Germinal center (tissue), 1 donor: ENCODE data around the gene SHB.

ENCODE experiments used
- DNase-seq: peaks from one replicate; pipeline ENCODE4 v3.0.0; 2012; ENCODE audit warnings: mixed read lengths, low spot score

The SHB gene

DNA sequence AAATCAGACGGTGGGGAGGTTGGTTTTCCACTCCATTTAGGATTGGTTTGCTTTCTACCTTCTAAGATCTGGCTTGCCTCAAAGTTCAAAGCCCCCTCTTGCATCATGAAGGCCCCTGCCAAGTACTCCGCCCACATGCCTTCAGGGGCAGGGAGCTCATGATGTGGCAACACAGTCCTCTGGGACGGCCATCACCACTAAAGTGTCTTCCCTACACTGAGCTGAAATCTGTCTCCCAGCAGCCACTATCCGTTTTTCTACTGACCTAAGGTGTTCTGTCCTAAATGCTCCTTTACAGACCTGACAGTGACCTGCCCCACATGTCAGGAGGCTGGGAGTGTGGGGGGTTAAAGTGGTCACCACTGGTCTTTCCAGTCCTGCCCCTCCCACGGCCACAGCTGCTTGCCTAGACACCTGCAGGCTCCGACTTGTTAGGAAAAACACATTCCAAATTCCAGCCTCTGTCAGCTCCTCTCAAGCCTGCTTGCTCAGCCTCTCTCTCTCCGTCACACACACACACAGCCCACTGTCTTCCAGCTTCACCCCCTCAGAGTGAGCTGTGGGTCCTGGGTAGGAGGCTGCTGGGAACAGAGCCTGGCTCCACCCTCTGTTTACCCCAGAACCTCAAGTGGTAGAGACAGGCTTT, 44.9 kb downstream of the SHB start:
- DNase-seq, result no peak

DNA sequence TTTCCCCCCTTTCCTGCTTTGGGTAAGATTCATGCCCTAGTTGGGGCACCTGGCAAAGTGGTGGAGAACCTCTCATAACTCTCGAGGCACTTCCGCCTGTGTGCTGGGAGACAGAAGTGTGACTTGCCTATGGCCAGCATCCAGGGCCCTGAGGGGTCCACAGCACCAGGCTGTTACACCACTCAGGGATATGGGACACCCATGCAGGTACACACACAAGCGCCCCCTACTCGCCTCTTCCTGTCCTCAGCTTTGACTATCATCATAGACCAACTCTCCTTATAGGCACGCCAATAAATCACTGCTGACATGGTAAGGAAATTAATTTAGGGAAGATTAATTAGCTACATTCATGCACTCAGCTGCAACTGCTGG, 45.4 kb downstream of the SHB start:
- no peak for DNase-seq

DNA sequence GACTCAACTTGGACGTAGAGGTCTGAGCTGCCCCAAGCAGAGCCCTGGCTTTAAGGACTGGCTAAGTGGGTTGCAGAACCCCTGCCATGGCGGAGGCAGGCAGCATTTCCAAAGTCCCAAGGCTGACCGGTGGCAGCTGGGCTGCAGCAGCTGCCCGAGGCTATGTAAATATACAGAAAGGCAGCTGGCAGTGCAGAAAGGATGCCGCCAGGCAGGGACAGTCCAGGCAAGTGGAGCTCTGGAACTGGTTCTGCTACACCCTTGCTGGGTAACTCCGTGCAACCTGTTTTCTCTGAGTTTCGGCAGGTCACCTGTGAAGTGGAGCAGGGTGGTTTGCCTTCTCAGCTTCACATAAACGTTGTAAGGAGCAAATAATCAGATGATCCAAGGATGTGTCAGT, 46.0 kb downstream of the SHB start:
- no peak for DNase-seq

DNA sequence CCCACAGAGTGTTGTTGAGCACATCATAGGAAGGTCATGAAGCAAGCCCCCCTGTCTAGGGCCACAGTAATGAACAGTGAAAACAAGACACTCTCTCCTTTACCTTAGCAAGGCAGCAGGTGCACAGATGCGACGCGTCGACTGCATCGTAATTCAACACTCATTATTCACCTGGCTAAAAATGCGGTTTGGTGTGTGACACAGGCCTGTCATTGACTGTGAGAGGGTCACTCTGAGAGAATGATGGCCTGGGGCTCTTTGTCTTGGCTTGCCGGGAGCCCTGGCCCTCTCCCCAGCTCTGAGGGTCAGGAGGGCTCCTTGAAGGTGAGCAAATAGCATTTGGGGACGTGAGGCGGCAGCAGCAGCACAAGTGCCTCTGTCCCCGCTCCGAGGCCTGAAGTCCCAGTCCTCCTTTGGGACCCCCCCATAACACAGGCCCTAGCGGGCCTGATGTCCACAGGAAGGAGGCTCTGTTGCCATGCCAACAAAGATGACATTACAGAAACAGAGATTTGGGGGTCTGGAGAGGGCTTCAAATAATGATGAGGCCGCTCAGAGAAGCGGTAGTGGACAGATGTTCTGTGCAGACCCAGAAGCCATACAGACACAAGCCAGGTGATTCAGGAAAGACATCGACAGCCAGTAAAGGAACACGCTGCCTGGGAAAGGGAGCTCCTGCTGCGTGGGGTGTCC, 46.7 kb downstream of the SHB start:
- DNase-seq, result no peak

DNA sequence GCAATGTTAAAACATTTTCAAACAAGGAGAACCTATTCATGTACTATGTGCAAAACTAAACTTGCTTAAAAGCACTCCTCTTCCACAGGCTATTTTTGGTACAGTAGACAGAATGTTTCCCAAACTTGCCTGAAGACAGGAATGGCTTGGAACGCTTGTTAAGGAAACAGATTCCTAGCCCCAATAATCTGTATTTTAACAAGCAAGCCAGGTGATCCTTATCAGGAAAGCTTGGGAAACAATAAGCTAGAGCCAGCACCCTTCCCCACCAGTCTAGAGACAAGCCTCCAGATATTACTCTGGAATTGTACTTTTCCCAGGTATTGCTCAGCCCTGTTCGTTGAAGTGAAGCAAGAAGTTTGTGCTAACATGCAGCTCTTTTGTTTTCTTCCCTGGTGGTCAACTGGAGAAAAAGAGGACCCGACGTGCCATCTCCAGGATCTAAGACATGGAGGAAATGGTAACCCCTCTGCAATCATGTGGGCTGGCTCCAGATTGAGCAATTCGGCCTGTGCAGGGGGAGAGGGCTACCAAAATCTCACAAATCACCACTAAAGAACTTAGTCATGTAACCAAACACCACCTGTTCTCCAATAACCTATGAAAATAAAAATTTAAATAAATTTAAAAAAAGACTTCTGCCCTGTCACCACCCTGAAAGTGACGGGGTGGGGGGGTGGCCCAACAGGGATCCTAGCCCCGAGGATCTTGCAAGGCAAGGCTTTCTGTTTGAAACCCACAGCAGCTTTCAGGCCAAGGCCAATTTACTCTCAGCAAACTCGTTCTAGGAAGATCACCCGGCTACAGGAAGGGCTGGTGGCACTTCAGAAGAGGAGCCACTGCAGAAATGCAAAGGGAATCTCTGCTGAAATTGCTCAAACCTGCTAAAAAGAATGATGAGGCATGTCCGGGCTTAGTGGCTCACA, 48.6 kb downstream of the SHB start:
- DNase-seq, result no peak

DNA sequence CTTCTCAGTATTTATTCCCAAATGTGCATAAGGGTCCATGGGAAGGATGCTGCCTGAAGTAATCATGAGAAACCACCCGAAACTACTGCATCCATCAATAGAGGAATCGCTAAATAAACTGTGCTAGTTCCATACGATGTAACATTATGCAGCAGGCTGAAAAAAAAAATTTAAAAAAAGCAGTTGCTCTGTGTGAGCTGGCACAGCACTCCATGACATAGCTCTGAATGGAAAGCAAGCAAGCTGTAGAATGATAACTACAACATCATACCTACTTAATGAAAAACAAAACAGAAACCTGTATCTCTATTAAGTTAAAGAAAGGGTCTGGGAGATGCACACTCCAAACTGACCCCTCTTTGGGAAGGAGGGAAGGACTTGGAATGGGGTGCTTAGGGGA, 49.3 kb downstream of the SHB start:
- no peak for DNase-seq

DNA sequence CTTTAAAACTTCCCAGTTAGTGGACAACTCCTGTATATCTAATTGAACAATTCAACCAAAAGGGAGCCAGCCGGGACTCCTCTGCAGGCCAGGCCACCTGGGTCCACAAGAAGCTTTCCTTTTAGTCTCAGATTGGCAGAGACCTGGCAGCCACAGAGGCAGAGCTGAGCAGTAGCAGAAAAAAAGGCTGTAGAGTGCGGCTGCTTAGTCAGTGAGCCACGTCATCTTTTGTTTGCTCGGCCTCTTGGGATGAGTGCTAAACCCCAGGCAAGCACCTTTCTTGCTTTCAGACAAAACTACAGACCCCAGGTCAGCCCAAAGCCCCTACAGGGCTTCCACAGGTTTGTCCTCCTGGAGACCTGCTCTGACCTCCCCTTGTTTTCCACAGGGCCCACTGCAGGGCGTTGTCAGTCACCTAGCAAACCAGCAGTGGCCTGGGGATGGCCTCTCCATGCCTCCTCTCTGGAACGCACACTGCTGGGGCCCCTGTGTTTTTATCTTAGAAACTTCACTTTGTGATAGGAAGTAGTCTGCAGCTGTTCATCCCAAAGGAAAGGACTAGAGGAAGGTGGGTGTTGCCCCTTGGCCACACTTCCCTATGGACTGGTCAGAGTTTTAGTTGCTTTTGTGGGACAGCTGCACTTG, 49.9 kb downstream of the SHB start:
- no peak for DNase-seq

DNA sequence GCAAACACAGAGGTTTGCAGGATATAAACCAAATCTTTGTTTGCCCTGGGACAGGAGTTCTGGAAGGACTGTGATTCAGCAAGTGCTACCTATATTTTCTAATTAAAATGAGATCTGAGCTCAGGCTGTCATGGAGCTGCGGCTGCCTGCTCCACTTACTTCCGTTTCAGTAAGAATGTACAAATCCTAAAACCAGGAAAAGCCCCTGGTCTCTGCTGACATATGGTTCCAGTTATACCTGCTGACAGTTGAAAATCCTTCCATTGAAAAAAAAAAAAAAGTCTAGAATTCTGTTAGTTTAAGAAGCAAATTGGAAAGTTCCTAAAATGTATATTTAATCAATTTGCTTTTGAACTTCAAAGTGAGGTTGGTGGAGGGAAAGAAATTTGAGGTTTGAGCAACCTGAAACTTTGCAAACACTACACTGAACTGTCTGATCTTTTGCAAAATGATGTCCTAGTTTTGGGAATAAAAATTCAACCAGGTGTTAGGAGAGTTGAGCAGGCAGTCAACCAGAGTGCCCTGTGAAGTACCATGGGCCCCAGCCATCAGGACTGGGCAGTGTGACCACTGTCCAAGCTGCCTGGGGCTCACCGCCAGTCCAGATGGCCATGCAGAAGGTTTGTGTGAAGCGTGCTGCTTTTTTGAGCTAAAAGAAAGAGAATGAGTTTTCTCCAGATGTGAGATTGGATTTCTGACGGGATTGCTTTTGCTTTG, 50.6 kb downstream of the SHB start:
- no peak for DNase-seq

DNA sequence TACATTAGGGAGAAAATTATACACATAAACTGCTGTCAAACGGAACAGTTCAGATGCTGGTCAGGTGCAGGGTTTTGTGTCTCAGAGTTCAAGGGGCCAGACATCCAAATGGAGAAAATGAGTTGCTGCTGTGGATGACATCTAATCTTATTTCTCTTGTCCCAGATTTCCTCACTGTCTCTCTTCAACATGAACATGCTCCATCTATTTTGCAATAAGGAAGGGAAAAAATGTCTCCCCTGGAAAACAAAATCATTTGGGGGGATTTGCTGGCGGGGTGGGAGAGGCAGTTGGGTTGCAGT, 51.2 kb downstream of the SHB start:
- DNase-seq, result no peak

DNA sequence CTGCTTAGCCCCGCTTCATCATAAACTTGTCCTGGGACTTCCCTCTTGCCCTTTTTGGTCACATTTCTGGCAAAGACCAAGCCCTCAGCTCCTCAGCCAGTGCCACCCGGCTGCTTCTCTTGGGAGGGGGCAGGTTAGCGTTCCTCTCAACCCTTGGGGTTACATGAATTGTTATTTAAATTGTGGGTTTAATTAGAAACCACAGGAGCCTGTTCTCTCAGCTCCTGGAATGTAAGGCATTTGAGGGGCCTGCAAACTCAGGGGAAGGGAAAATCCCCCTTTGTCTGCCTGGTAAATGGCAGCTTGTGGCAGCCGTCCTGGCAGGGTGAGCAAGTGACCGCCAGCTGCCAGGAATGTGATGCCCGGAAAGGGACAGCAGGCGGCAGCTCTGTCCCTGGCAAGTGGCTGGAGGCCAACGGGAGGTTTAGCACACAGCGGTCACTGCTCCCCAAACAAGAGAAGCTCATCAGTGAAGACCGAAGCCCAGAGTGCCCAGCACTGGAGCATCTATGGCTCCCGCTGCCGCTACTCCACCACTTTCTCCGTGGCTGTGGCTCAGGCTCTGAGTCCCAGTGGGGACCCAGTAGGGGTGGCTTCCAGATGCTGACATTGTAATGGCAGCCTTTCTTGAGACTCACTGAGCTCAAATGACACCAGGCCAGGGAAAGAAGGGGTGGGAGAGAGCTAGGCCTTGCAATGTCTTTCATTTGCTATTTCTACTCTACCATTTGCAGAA, 51.7 kb downstream of the SHB start:
- no peak for DNase-seq

DNA sequence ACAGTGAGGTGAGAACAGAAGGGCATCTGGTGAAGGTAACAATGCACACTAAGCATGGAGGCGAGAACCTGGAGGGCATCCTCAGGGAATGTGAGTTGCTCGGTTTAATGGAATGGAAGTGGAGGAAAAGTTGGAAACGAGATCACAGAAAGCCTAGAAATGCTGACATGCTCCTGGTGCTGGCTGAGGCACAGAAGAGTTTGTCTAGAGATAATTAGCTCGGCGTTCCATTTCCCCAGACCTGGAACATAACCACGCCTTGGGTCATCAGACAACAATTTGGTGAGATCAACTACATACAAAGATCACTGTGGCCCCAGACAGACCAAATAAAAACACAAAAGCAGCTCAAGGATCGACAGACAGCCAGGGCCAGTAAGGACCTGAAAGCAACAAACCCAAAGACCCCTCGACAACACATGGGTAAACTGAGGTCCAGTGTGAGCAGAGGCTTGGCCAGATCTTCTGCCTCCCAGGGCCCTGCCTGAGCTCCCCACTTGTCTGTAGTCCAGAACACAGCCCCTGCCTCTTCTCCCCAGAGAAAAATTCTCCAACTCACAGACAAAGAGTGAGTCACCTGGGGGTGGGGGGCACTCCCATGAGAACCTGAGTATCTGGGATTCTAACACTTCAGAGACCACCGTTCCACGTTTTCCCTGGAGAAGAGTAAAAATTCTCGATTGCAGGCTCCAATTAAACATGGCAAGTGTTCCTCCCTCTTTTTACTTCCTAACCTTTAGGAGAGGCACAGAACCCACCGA, 52.5 kb downstream of the SHB start:
- DNase-seq, result no peak

DNA sequence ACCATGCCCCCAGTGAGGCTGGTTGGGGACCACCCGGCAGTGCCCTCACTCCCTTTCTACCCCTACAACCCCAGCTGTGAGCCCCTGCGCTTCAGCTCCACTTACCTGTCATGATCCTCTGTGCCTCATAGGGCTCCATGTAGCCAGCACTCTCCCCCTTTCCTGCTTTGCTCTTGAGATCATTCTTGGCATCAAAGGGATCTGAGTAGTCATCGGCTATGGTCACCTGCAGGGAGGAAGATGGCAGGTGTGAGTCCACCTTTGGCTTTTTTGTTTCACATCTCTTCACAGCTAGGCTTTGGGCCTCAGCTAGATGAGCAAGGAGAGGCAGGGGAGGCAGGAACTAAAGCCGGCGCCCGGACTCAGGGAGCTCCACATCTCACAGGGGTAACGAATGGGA, 53.1 kb downstream of the SHB start:
- DNase-seq, result no peak

DNA sequence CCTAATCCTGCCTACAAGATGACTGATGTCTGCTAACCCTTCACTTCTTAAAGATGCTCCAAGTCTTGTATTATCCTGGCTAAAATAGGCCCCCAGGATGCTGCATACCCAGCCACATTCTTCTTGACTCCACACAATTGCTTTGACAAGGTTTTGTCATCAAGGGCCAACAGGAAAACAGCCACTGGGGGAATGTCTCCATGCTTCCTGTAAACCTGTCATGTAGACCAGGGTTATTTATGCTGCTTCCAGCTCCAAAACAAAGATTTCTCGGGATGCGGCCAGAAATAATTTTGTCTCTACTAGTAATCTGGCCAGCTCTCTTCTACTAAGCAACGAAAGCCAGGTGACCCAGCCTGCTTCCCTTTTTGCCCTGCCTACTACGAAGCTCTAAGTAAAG, 53.8 kb downstream of the SHB start:
- DNase-seq, result no peak

DNA sequence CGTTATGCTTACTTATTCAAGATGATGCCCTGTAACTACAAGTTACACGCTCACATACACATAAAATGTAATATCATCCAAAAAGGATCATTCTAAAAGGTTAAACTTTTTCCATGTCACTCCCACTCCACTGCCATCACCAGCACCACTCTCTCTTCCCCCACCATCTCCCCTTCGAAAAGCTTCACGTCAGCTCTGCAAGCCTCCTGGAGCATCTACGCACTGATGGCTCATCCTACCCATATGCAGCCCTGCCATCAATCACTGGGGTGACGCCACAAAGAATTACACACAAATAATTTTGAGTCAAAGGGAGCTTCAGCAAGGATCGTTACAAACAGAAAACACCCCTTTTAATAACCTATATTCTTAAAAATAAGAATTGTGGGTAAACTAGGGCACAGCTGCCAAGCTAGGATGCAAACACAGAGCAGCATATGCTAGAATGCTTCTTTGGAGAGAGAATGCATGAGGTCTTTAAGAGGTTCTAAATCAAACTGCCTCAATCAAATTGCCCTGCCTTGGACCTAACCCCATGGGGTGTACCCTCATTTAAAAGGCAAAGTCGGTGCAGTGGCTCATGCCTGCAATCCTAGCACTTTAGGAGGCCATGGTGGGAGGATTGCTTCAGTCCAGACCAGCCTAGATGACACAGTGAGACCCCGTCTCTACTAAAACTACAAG, 56.1 kb downstream of the SHB start:
- DNase-seq, result no peak

DNA sequence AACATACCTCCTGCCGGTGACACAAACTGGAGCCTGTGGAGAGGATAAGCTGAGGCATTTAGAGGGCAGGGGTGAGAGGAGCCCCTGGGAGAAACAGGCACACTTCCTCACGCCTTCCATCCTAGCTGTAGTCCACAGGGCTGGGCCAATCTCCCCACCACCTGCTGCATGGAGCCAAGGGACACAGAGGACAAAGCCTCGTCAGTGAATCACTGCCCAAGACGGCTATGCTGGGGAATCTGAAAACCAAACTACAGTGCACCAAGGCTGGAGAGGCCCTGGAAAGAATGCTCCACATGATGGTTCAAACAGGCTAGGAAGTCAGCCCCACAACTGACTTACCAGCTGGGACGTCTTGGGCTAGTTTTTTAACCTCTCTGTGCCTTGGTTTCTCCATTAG, 57.0 kb downstream of the SHB start:
- no peak for DNase-seq

DNA sequence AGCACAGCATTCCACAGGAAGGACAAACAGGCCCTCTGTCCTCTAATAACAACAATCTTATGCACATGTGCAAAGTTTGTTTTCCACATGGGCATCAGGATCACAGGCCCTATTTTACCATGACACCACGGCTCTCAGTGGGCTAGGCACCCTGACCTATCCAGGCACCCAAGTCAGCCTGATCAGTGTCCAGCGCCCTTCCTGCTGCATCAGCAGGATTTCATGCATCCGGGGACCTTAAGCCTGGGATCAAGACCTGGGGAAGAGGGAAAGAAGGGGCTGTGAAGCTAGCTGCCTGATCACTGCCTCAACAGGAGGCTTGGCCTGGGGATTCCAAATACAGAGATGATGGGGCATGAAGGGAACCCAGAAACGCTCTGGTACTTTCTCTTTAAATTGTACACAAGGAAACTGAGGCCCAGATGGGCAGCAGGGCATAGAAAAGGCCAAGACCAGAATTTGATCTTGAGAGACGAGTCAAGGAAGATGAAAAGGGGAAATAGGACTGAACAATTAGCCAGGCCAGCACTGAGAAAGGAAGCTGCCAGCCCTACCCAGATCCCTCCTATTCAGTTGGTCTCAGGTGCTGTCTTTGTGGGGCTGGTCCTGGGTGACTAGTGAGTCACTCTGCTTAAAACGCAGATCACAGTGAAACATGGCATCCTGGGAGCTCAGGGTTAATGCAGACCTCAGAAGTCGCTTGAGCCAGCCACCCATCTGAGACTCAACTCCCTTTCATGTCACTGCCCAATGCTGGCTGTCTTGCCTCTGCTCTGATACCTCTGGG, 57.9 kb downstream of the SHB start:
- DNase-seq, result no peak

DNA sequence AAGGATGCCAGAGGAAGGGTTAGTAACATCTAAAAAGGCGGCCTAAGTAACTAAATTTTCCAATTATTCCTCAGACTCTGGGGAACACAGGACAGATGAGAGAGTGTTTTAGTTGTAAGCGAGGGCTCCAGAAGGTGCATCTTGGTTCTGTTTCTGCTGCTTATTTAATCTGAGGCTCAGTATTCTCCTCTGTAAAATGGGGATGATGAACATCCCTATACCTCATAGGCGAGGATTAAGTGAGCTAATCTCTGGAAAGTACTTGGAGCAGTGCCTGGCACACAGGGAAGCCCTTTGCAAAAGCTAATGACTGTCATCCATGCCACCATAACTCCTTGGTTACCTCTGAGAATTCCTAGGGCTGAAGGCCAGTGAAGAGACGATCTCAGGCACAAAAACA, 59.0 kb downstream of the SHB start:
- no peak for DNase-seq

DNA sequence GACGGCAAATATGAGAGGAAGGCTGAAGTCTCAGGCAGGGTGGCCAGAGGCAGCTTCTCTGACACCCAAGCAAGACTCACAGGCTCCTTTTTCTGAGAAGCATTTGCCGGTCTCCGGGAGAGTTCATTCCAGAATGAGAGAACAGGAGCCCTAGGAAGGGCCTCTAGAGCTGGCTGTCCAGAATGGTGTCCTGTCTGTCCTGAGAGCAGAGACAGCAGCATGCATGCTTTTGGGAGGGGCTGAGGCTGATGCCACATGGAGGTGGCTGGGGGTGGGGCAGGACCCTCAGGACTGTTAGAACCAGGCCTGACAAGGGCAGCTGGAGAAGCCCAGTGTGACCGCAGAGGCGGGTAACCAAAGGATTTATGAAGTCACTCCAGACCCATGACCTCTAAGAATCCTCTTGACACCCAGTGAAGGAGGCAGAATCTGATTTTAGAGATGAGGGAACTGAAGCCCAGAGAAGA, 60.0 kb downstream of the SHB start:
- DNase-seq, result no peak
